ENCODE results near the gene S1PR2.

- TF ChIP-seq BACH2 (CRISPR knock-in tag; IDR thresholded peaks at IDR 0.05; ENCODE audit: borderline replicate concordance) (no peak), GLIS3 (CRISPR knock-in tag; IDR thresholded peaks at IDR 0.05) (no peak), CSRNP3 (CRISPR knock-in tag; IDR thresholded peaks at IDR 0.05) (no peak), CSDC2 (CRISPR knock-in tag; IDR thresholded peaks at IDR 0.05) (no peak), TCF4 (CRISPR knock-in tag; IDR thresholded peaks at IDR 0.05; ENCODE audit: borderline replicate concordance) (no peak), RARB (CRISPR knock-in tag; IDR thresholded peaks at IDR 0.05) (no peak), ZC3H10 (CRISPR knock-in tag; IDR thresholded peaks at IDR 0.05) (no peak), ZFP30 (CRISPR knock-in tag; IDR thresholded peaks at IDR 0.05) (no peak), PATZ1 (CRISPR knock-in tag; IDR thresholded peaks at IDR 0.05; ENCODE audit: borderline replicate concordance) (no peak), ZFP3 (CRISPR knock-in tag; IDR thresholded peaks at IDR 0.05) (no peak)
Measured at GRCh38 chr19:10245189-10245939, 14.2 kb upstream of the S1PR2 start.

Data from SK-N-SH treated with all-trans-retinoic acid at 6 μM for 48 hours (cell line).